Keratinocyte (primary cell): Measurements from ENCODE around the gene SLC35E3. TPM values are rescaled to one million over a fixed set of nuclear protein-coding genes. Genes with fewer than 3 reads are reported as not detected.

Experiments
- DNase-seq: peaks from one replicate; pipeline ENCODE4 v3.0.0-alpha.2; 2011; ENCODE audit warnings: low read depth, missing footprints, low spot score
- FAIRE-seq: peaks from 2 replicates; lab custom pipeline; 2011; peaks lifted over from hg19 to GRCh38; lab: Jason Lieb, UNC
- H2AFZ ChIP-seq: 2 replicates; pipeline ENCODE4 v1.6.0; 2012; ENCODE audit warnings: low read length, control low read depth, inconsistent platforms; ENCODE audit not compliant: control insufficient read depth
- H3K27ac ChIP-seq: 2 replicates; pipeline ENCODE4 v1.5.1; 2011; ENCODE audit warnings: low read length; ENCODE audit not compliant: control insufficient read depth, insufficient read depth
- H3K27me3 ChIP-seq: 3 replicates; pipeline ENCODE4 v1.6.0; 2011; ENCODE audit warnings: low read length; ENCODE audit not compliant: control insufficient read depth, insufficient read depth; ENCODE audit errors: extremely low read depth
- H3K36me3 ChIP-seq, 2 experiments: 2 replicates in 1 of 2; 3 replicates in 1 of 2; pipeline ENCODE4 v1.5.1; 2011; ENCODE audit warnings: low read length in 2 of 2, mild to moderate bottlenecking in 1 of 2; ENCODE audit not compliant: control insufficient read depth in 2 of 2, insufficient read depth in 2 of 2; ENCODE audit errors: extremely low read depth in 1 of 2
- H3K4me1 ChIP-seq: 3 replicates; pipeline ENCODE4 v1.5.1; 2011; ENCODE audit warnings: low read length; ENCODE audit not compliant: control insufficient read depth, insufficient read depth; ENCODE audit errors: extremely low read depth
- H3K4me2 ChIP-seq: 3 replicates; pipeline ENCODE4 v1.6.0; 2011; ENCODE audit warnings: low read depth, low read length; ENCODE audit not compliant: control insufficient read depth, insufficient read depth; ENCODE audit errors: extremely low read depth
- H3K4me3 ChIP-seq, 3 experiments: fragments of 200-600 bp in 1 of 3; sonication (generic) in 1 of 3; 2 replicates in 2 of 3; 3 replicates in 1 of 3; pipeline ENCODE4 v1.5.1; 2011 to 2016; ENCODE audit warnings: low read length in 3 of 3, mild to moderate bottlenecking in 3 of 3, control low read depth in 2 of 3, inconsistent platforms in 1 of 3, low read depth in 1 of 3, mixed read lengths in 1 of 3, mixed run types in 1 of 3, moderate library complexity in 1 of 3; ENCODE audit not compliant: control insufficient read depth in 2 of 3, insufficient read depth in 2 of 3; ENCODE audit errors: extremely low read depth in 1 of 3
- H3K79me2 ChIP-seq: 2 replicates; pipeline ENCODE4 v1.6.0; 2012; ENCODE audit warnings: low read length; ENCODE audit not compliant: control insufficient read depth, insufficient read depth
- H3K9ac ChIP-seq: 3 replicates; pipeline ENCODE4 v1.6.0; 2011; ENCODE audit warnings: low read length; ENCODE audit not compliant: control insufficient read depth, insufficient read depth; ENCODE audit errors: extremely low read depth
- H3K9me1 ChIP-seq: 3 replicates; pipeline ENCODE4 v1.6.0; 2011; ENCODE audit warnings: low read length; ENCODE audit not compliant: control insufficient read depth, insufficient read depth; ENCODE audit errors: extremely low read depth
- H3K9me3 ChIP-seq: 2 replicates; pipeline ENCODE4 v1.5.1; 2012; ENCODE audit warnings: low read depth, low read length; ENCODE audit not compliant: control insufficient read depth
- H4K20me1 ChIP-seq: 3 replicates; pipeline ENCODE4 v1.6.0; 2011; ENCODE audit warnings: low read length; ENCODE audit not compliant: control insufficient read depth, insufficient read depth; ENCODE audit errors: extremely low read depth
- EZH2 ChIP-seq: IDR thresholded peaks from one replicate; pipeline ENCODE4 v1.6.1; 2012; ENCODE audit warnings: inconsistent platforms, mild to moderate bottlenecking, low read length, moderate library complexity
- dilution Hi-C: fragments of 300-500 bp; cut with MboI; formaldehyde crosslinking; loops from one replicate; pipeline ENCODE4 v1.7.0; 2020; ENCODE audit warnings: low sequenced_read_pairs; ENCODE audit not compliant: extremely low pct_ligation_motif_present
- polyA plus RNA-seq, 5 experiments: library from polyadenylated mRNA; depleted of rRNA in 3 of 5; stranded (reverse) in 3 of 5; stranded (forward) in 1 of 5; unstranded in 1 of 5; fragments of >200 nt; gene quantifications; 1 replicate in 1 of 5; 2 replicates in 3 of 5; 3 replicates in 1 of 5; pipeline versions ENCODE4 v1.2.1 to v1.2.3, GENCODE V29; 2011 to 2012; ENCODE audit warnings: missing spikeins in 2 of 5, low read depth in 1 of 5, low replicate concordance in 1 of 5
- TF ChIP-seq, protein P1 (sequence below), 3 experiments: IDR thresholded peaks in 1 of 3; conservative IDR thresholded peaks in 1 of 3; optimal IDR thresholded peaks in 1 of 3; 2 replicates in 2 of 3; 3 replicates in 1 of 3; pipeline versions ENCODE3 to v1.5.1; 2011; ENCODE audit warnings: low read length in 3 of 3, mild to moderate bottlenecking in 3 of 3, moderate library complexity in 2 of 3, control low read depth in 1 of 3, inconsistent platforms in 1 of 3; ENCODE audit not compliant: insufficient read depth in 2 of 3; ENCODE audit errors: extremely low read depth in 1 of 3

SLC35E3 gene
- polyA plus RNA-seq, 1 donor (not counting 4 experiments of a cell fraction or from before 2014, with no cell fraction given), result 9.9 TPM

DNA sequence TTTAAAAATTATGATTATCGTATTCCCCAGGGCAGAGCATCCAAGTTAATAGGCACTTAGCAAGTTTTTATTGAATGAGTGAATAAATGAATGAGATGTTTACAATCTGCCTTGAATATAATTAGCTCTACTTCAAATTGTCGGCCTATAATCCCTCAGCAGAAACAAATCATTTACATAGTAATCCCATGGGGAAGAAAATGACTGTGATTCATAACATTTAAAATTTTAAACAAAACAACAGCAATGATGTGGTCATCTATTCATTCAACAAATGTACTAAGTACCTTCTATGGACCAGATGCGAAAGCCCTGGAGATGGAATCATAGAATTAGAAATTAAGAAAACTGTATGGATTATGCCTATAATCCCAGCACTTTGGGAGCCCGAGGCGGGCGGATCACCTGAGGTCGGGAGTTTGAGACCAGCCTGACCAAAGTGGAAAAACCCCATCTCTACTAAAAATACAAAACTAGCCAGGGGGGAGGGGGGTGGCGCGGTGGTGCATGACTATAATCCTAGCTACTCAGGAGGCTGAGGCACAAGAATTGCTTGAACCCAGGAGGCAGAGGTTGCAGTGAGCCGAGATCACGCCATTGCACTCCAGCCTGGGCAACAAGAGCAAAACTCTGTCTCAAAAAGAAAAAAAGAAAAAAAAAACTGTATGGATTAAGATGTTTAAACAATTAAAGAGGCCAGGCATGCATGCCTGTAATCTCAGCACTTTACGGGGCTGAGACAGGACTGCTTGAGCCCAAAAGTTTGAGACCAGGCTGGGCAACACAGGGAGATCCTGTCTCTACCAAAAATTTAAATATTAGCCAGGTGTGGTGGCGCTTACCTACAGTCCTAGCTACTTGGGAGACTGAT is 44.3 kb downstream of the SLC35E3 start:
- DNase-seq (no peak), FAIRE-seq (no peak)
- TF ChIP-seq EZH2, result no peak
- TF ChIP-seq, protein P1, sequence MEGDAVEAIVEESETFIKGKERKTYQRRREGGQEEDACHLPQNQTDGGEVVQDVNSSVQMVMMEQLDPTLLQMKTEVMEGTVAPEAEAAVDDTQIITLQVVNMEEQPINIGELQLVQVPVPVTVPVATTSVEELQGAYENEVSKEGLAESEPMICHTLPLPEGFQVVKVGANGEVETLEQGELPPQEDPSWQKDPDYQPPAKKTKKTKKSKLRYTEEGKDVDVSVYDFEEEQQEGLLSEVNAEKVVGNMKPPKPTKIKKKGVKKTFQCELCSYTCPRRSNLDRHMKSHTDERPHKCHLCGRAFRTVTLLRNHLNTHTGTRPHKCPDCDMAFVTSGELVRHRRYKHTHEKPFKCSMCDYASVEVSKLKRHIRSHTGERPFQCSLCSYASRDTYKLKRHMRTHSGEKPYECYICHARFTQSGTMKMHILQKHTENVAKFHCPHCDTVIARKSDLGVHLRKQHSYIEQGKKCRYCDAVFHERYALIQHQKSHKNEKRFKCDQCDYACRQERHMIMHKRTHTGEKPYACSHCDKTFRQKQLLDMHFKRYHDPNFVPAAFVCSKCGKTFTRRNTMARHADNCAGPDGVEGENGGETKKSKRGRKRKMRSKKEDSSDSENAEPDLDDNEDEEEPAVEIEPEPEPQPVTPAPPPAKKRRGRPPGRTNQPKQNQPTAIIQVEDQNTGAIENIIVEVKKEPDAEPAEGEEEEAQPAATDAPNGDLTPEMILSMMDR (optimal IDR thresholded peaks at IDR 0.05 in 1 of 3, IDR thresholded peaks at IDR 0.05 in 1 of 3, conservative IDR thresholded peaks at IDR 0.05 in 1 of 3; ENCODE audit: extremely low read depth in 1 of 3, insufficient read depth in 2 of 3, low read length in 3 of 3), result no peak
- Histone ChIP-seq H3K36me3 (no peaks in the 10 kb centered on the region), H3K9me3 (no peaks in the 10 kb centered on the region), H2AFZ (no peak overlapping the region), H3K9me1 (no peaks in the 10 kb centered on the region), H3K9ac (no peak overlapping the region), H3K27ac (no peak overlapping the region), H3K27me3 (no peaks in the 10 kb centered on the region), H3K4me2 (no peak overlapping the region), H4K20me1 (no peaks in the 10 kb centered on the region), H3K79me2 (no peaks in the 10 kb centered on the region), H3K4me1 (peaks cover 31% of the 10 kb centered on the region), H3K4me3 (no peak overlapping the region)
- dilution Hi-C loops, result no loop called here

DNA sequence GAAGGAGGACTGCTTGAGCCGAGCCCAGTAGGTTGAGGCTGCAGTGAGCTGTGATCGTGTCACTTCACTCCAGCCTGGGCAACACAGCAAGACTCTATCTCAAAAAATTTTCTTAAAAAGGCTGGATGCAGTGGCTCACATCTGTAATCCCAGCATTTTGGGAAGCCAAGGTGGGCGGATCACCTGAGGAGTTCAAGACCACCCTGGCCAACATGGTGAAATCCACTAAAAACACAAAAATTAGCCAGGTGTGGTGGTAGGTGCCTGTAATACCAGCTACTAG is 44.9 kb downstream of the SLC35E3 start:
- Histone ChIP-seq H3K27me3 (no peaks in the 10 kb centered on the region), H3K79me2 (no peaks in the 10 kb centered on the region), H3K9me1 (no peaks in the 10 kb centered on the region), H3K27ac (no peak overlapping the region), H3K4me1 (peaks cover 25% of the 10 kb centered on the region), H2AFZ (no peak overlapping the region), H3K9ac (no peak overlapping the region), H3K36me3 (no peaks in the 10 kb centered on the region), H3K9me3 (no peaks in the 10 kb centered on the region), H3K4me2 (no peak overlapping the region), H3K4me3 (no peak overlapping the region), H4K20me1 (no peaks in the 10 kb centered on the region)
- FAIRE-seq (no peak), DNase-seq (no peak)
- TF ChIP-seq, protein P1 (optimal IDR thresholded peaks at IDR 0.05 in 1 of 3, IDR thresholded peaks at IDR 0.05 in 1 of 3, conservative IDR thresholded peaks at IDR 0.05 in 1 of 3; ENCODE audit: extremely low read depth in 1 of 3, insufficient read depth in 2 of 3, low read length in 3 of 3), result no peak
- TF ChIP-seq EZH2, result no peak
- dilution Hi-C loops, result no loop called here
